GM12874 (cell line): Measurements from ENCODE around the gene BRME1.

Source experiments
- CTCF ChIP-seq: IDR thresholded peaks from 2 replicates; pipeline ENCODE4 v1.5.1; 2011; ENCODE audit warnings: low read depth, mild to moderate bottlenecking, control low read depth, low read length, moderate library complexity; ENCODE audit not compliant: insufficient read depth

The BRME1 gene

DNA sequence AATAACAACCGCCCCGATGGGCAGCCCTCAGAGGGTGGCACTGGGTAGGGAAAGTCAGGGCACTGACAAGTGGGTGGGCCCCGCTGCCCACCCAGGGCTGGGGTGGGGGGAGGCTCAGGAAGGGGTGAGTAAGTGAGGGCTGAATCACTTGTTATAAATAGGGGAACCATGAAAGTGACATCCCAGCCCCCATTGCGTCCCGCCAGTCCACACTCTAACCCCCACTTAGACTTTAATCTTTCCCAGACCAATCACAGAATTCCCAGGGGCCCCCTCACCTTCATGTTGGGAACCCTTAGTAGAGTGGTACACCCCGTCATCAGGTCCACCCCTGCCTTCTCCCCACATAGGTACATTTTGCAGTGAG is 66.0 kb downstream of the BRME1 start:
- no peak for TF ChIP-seq CTCF

DNA sequence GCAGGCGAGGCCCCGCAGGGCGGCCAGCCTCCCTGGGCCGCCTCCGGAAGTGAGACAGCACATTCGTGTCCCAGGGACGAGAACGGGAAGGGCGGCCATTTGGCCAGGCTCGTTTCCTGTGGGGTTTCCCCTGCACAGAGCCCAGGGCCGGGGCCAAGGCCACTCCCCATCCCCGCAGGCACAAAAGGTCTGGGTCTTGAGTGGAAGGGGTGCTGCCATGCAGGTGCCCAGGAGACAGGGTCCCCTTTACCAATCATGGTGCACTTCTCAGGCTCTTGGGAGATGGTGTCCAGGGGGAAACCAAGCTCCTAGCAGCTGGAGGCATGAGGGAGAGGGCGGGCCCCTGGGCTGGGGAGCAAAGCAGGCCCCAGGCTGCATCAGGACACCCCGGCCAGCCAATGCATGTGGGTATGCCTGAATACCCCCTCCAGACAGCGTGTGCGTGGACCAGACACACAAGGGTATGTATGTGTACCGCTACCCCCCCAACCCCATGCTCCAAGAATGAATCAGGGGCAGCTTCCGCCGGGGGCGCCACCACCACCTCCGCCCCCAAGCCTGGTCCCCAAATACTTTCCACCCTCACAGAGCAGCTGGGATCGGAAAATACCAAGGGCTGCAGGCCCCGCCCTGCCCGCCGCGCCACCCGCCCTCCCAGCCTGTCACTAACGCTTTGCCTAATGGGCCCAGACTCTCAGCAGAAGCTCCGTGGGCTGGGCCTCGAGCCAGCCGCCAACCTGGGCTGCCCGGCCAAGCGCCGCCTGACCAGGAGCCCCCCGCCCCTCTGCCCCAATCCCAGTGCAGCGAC is 66.6 kb downstream of the BRME1 start:
- TF ChIP-seq CTCF = 0 out of 2 replicates have a peak, but pooled peaks have one; percentile 2

- no peak for TF ChIP-seq CTCF
Measured at GRCh38 chr19:13838435-13839129, 67.3 kb downstream of the BRME1 start.

DNA sequence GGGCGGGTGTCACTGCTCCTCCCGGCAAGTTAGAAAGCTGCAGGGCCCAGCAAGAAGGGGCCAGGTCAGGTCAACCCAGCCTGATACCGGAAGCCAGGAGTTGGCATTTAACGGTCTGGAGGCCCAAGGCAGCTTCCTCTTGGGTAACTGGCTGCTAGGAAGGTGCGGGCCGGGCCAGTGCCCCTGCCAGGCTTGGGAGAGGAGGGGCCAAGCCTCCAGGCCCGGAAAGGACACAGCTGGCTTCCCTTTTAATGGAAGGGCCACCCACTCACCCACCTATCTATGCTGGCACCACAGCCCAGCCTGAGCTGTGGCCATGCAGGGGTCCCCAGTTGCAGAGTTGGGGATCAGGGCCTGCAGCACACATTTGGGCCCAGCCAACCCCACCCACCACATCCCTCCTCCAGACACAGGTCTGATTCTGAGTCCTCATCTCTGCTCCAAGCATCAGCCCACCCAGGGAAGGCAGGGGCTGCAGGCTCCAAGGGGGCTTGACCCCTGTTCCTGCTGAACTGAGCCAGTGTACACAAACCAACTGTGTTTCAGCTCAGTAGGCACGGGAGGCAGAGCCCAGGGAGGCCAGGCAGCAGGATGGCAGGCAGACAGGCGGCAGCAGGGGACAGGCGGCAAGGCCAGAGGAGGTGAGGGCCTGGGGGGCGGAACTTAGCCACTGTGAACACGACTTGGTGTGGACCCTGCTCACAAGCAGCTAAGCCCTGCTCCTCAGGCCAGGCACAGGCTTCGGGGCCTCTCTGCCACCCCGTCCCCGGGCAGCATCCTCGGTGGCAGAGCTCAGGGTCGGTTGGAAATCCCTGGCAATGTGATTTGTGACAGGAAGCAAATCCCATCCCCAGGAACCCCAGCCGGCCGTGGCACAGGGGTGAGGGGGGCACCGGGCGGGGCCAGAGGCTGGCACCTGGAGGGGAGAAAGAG is 69.9 kb downstream of the BRME1 start:
- no peak for TF ChIP-seq CTCF

GRCh38 chr19:13834244-13835069 is 71.5 kb downstream of the BRME1 start:
- no peak for TF ChIP-seq CTCF

DNA sequence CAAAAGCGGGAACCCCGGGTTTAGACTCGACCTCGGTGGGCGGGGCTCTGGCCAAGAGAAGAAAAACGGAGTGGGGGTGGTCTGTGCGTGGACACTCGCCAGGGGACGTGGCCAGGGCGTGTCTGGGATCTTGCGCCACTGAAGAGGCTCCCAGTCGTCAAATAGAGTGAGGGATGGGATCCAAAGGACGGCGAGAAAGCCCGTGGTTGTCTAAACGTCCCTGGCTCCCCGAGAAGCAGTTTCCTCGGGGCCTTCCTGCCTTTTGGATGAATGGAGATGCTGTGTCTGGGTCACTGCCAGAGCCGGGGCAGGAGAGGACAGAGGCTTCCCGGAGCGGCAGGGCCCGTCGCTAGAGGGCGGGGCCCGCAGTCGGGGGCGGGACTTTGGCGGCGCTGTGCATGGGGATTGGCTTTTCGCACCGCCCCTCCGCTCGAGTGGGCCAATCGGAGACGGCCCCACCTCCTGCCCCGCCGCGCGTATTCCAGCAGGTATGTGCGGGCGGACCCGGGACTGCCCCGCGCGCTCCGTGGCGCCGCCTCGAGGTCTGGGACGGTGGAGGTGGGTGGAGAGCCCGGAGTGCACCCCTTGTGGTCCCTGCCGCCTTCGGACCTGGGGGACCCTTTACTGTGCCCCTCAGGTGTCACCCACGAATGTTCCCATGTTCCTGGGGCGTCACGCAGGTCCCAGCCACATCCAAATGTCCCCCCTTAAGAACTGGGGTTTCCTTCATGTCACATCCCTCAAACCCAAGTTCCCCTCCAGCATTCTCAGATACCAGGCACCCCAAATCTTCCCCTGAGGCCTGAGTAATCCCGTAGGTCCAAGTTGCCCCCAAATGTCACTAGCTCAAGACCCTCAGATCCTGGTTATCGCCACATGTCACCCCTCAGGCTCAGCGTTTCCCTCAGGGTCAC is 72.3 kb downstream of the BRME1 start:
- peak; percentile 61; the same call in 1 of the 2 replicates for TF ChIP-seq CTCF
